Retinal pigment epithelial cell (primary cell): ENCODE results near the gene CAND2.
"Not testable (repeated sequence)": the region's sequence is repeated elsewhere in the genome, so short reads cannot be mapped to it uniquely, and the experiment has no call there.

Experiments
- DNase-seq: peaks from one replicate; pipeline ENCODE4 v3.0.0-alpha.2; 2010; ENCODE audit warnings: low read depth
- H3K4me3 ChIP-seq: 2 replicates; pipeline ENCODE4 v1.5.1; 2011; ENCODE audit warnings: mild to moderate bottlenecking, low read length, control low read depth, moderate library complexity
- CTCF ChIP-seq: conservative IDR thresholded peaks from 2 replicates; pipeline ENCODE4 v1.5.1; 2011; ENCODE audit warnings: low read depth, low read length, control low read depth, inconsistent platforms

Gene CAND2

GRCh38 chr3:12842469-12842868 lies 46.0 kb downstream of the CAND2 start:
- no peak for DNase-seq
- no peak overlapping the region for H3K4me3 ChIP-seq
- TF ChIP-seq CTCF = no peak

- DNase-seq = no peak
- no peak for TF ChIP-seq CTCF
- H3K4me3 ChIP-seq = no peak overlapping the region
Measured at GRCh38 chr3:12845811-12846210, 49.3 kb downstream of the CAND2 start.

GRCh38 chr3:12852201-12852600 lies 55.7 kb downstream of the CAND2 start:
- no peak overlapping the region for H3K4me3 ChIP-seq
- TF ChIP-seq CTCF = no peak
- DNase-seq = no peak

- DNase-seq, H3K4me3 ChIP-seq: not testable (repeated sequence)
Measured at GRCh38 chr3:12853847-12854246, 57.4 kb downstream of the CAND2 start.

- no peak overlapping the region for H3K4me3 ChIP-seq
- no peak for TF ChIP-seq CTCF
- no peak for DNase-seq
Measured at GRCh38 chr3:12854565-12854964, 58.1 kb downstream of the CAND2 start.

- H3K4me3 ChIP-seq = no peak overlapping the region
- no peak for DNase-seq
- no peak for TF ChIP-seq CTCF
Measured at GRCh38 chr3:12856626-12857025, 60.1 kb downstream of the CAND2 start.

- H3K4me3 ChIP-seq = no peak overlapping the region
- no peak for TF ChIP-seq CTCF
- no peak for DNase-seq
Measured at GRCh38 chr3:12859840-12860239, 63.4 kb downstream of the CAND2 start.

- no peak for DNase-seq
- TF ChIP-seq CTCF = no peak
- H3K4me3 ChIP-seq = no peak overlapping the region
Measured at GRCh38 chr3:12861611-12862010, 65.1 kb downstream of the CAND2 start.
